ENCODE data around the gene FOXO6.
A peak's percentile ranks its signal among the peaks of the same experiment; 100 is the strongest.

FOXO6 gene

GRCh38 chr1:41380979-41381691 lies 19.9 kb downstream of the FOXO6 start:
- CTCF ChIA-PET: interaction anchor here (0.9 to 2.1 kb wide), 5 partner anchors 19 to 136 kb away, joined by 3 to 8 read pairs (median 7); partner anchors contain the start of gene FOXO6
- peak overlapping the region; percentile 91 for H3K27ac ChIP-seq
- POLR2A ChIA-PET (ENCODE audit: low non-redundant PET): interaction anchor here (0.9 kb wide), 1 partner anchor 21 kb away, joined by 5 read pairs; the partner anchor contains the start of gene FOXO6
- TF ChIP-seq CTCF (conservative IDR thresholded peaks at IDR 0.05; ENCODE audit: low read depth): no peak
- peak; percentile 51 for DNase-seq (ENCODE audit: low spot score)

GRCh38 chr1:41381692-41382479 lies 20.7 kb downstream of the FOXO6 start:
- ChIA-PET CTCF (interaction anchor here (0.6 to 2.1 kb wide), 6 partner anchors 20 to 135 kb away, joined by 3 to 8 read pairs (median 6); partner anchors contain the start of gene FOXO6), POLR2A (ENCODE audit: low non-redundant PET) (interaction anchor here (0.9 kb wide), 1 partner anchor 21 kb away, joined by 5 read pairs; the partner anchor contains the start of gene FOXO6)
- DNase-seq (ENCODE audit: low spot score): peak; percentile 54
- no peak for TF ChIP-seq CTCF (conservative IDR thresholded peaks at IDR 0.05; ENCODE audit: low read depth)
- H3K27ac ChIP-seq: peak overlapping the region; percentile 91

GRCh38 chr1:41382480-41383090 lies 21.4 kb downstream of the FOXO6 start:
- no peak for TF ChIP-seq CTCF (conservative IDR thresholded peaks at IDR 0.05; ENCODE audit: low read depth)
- DNase-seq (ENCODE audit: low spot score): peak; percentile 77
- POLR2A ChIA-PET (ENCODE audit: low non-redundant PET): no interaction called here
- CTCF ChIA-PET: interaction anchor here (1.4 to 2.1 kb wide), 3 partner anchors 22 to 100 kb away, joined by 5 to 8 read pairs (median 8); partner anchors contain the start of gene FOXO6
- H3K27ac ChIP-seq: peak overlapping the region; percentile 91

- no peak for TF ChIP-seq CTCF (conservative IDR thresholded peaks at IDR 0.05; ENCODE audit: low read depth)
- ChIA-PET POLR2A (ENCODE audit: low non-redundant PET) (no interaction called here), CTCF (interaction anchor here (2.1 kb wide), 1 partner anchor 35 kb away, joined by 8 read pairs; no protein-coding TSS in a partner anchor)
- H3K27ac ChIP-seq: peak overlapping the region; percentile 91
- DNase-seq (ENCODE audit: low spot score): no peak
These were observed 22.0 kb downstream of the FOXO6 start for GRCh38 chr1:41383094-41383852.

- ChIA-PET CTCF (interaction anchor here (0.6 kb wide), 1 partner anchor 14 kb away, joined by 3 read pairs; no protein-coding TSS in a partner anchor), POLR2A (ENCODE audit: low non-redundant PET) (no interaction called here)
- TF ChIP-seq CTCF (conservative IDR thresholded peaks at IDR 0.05; ENCODE audit: low read depth): no peak
- no peak overlapping the region for H3K27ac ChIP-seq
- DNase-seq (ENCODE audit: low spot score): no peak
These were observed 23.3 kb downstream of the FOXO6 start for GRCh38 chr1:41384579-41384978.

Data from RWPE1 (cell line).